ENCODE results near the gene TFAM. TPM values are rescaled to one million over a fixed set of nuclear protein-coding genes. Genes with fewer than 3 reads are reported as not detected.

TFAM gene
- total RNA-seq, result 85.0 and 86.6 TPM in 2 replicates

DNA sequence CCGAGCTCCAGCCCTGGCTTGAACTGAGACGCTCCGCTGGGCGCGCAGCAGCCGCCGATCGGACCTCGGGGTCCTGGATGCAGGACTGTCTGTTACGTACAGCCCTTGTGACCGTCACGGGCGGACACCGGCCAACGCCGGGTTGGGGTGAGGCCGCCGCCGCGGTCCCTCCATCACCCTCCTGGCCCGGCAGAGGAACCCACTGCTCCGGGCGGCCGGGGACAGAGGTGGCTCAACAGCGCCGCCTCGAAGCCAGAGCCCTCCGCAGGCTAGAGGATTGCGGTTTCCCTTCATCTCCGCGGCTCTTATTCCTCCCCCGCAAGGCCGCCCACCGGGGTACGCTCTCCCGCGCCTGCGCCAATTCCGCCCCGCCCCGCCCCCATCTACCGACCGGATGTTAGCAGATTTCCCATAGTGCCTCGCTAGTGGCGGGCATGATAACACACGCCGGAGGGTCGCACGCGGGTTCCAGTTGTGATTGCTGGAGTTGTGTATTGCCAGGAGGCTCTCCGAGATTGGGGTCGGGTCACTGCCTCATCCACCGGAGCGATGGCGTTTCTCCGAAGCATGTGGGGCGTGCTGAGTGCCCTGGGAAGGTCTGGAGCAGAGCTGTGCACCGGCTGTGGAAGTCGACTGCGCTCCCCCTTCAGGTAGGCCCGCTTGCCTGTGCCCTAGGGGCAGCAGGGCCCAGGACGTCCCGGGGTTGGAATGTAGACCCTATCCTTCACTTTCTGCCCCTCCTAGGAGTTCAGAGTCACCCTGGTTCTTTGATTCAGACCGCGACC, at the start of gene TFAM:
TFAM (plus strand) TSS at position 412 of the 785 bp plus-strand sequence; CDS start at position 550, 138 bp downstream.
- H3K27me3 Mint-ChIP-seq (ENCODE audit: low read depth), result peaks cover 6% of the 10 kb centered on the region
- no peaks in the 10 kb centered on the region for H3K9me3 Mint-ChIP-seq
- peak within 1 kb of the TSS; percentile 99 for H3K4me3 Mint-ChIP-seq (ENCODE audit: low read depth)
- peak within 1 kb of the TSS; percentile 98 for H3K27ac Mint-ChIP-seq
- peaks cover 37% of the 10 kb centered on the region for H3K4me1 Mint-ChIP-seq (ENCODE audit: low read depth)
- DNase-seq (ENCODE audit: low spot score), result peak; percentile 92
- peaks cover 39% of the 10 kb centered on the region for H3K36me3 Mint-ChIP-seq (ENCODE audit: low read depth)
- intact Hi-C loops (cut with micrococcal nuclease), result loop anchor here (1.0 to 10.0 kb wide), 7 partner anchors 26 to 208 kb away; partner anchors contain the start of genes BICC1, CISD1 and UBE2D1

- no peak for DNase-seq (ENCODE audit: low spot score)
- H3K36me3 Mint-ChIP-seq (ENCODE audit: low read depth), result peaks cover 17% of the 10 kb centered on the region
- H3K4me3 Mint-ChIP-seq (ENCODE audit: low read depth), result peak overlapping the region; percentile 99
- intact Hi-C loops (cut with micrococcal nuclease), result no loop called here
- peaks cover 30% of the 10 kb centered on the region for H3K4me1 Mint-ChIP-seq (ENCODE audit: low read depth)
- H3K27me3 Mint-ChIP-seq (ENCODE audit: low read depth), result peaks cover 11% of the 10 kb centered on the region
- no peak overlapping the region for H3K27ac Mint-ChIP-seq
- H3K9me3 Mint-ChIP-seq, result no peaks in the 10 kb centered on the region
Measured at GRCh38 chr10:58336242-58336641, 49.0 kb upstream of the TFAM start.

- Mint-ChIP-seq H3K27me3 (ENCODE audit: low read depth) (no peaks in the 10 kb centered on the region), H3K4me1 (ENCODE audit: low read depth) (peaks cover 23% of the 10 kb centered on the region), H3K4me3 (ENCODE audit: low read depth) (no peak overlapping the region), H3K9me3 (no peaks in the 10 kb centered on the region), H3K36me3 (ENCODE audit: low read depth) (peaks cover 10% of the 10 kb centered on the region), H3K27ac (no peak overlapping the region)
- DNase-seq (ENCODE audit: low spot score), result no peak
- intact Hi-C loops (cut with micrococcal nuclease), result no loop called here
Measured at GRCh38 chr10:58341422-58341821, 43.8 kb upstream of the TFAM start.

GRCh38 chr10:58341947-58342346, 43.3 kb upstream of the TFAM start:
- no peak overlapping the region for H3K4me3 Mint-ChIP-seq (ENCODE audit: low read depth)
- H3K27ac Mint-ChIP-seq, result no peak overlapping the region
- no peaks in the 10 kb centered on the region for H3K9me3 Mint-ChIP-seq
- H3K4me1 Mint-ChIP-seq (ENCODE audit: low read depth), result peaks cover 19% of the 10 kb centered on the region
- DNase-seq (ENCODE audit: low spot score), result no peak
- peaks cover 12% of the 10 kb centered on the region for H3K36me3 Mint-ChIP-seq (ENCODE audit: low read depth)
- H3K27me3 Mint-ChIP-seq (ENCODE audit: low read depth), result no peaks in the 10 kb centered on the region
- intact Hi-C loops (cut with micrococcal nuclease), result no loop called here

DNA sequence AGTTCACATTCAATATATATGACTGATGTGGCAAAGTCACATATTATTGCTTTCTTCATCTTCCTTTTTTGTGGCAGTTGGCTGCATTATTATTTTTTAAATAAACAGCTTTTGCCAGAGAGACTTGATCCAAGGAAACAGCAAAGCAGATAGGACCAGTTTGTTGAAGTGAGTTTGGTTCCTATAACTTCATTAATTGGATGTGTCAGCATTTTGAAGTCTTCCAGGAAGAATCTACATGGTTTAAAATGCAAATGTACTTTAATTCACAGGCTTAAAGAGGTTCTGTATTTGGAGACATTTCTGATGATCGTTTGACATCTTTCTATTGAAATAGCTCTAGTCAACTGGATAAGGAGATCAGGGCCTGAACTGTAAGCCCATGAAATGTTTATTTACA, 37.2 kb upstream of the TFAM start:
- Mint-ChIP-seq H3K9me3 (no peaks in the 10 kb centered on the region), H3K36me3 (ENCODE audit: low read depth) (peaks cover 4% of the 10 kb centered on the region), H3K4me3 (ENCODE audit: low read depth) (no peak overlapping the region), H3K4me1 (ENCODE audit: low read depth) (peaks cover 4% of the 10 kb centered on the region), H3K27me3 (ENCODE audit: low read depth) (no peaks in the 10 kb centered on the region), H3K27ac (no peak overlapping the region)
- intact Hi-C loops (cut with micrococcal nuclease), result no loop called here
- no peak for DNase-seq (ENCODE audit: low spot score)

- Mint-ChIP-seq H3K27ac (no peak overlapping the region), H3K36me3 (ENCODE audit: low read depth) (peaks cover 4% of the 10 kb centered on the region), H3K9me3 (no peaks in the 10 kb centered on the region), H3K4me3 (ENCODE audit: low read depth) (no peak overlapping the region), H3K27me3 (ENCODE audit: low read depth) (no peaks in the 10 kb centered on the region), H3K4me1 (ENCODE audit: low read depth) (peaks cover 4% of the 10 kb centered on the region)
- intact Hi-C loops (cut with micrococcal nuclease), result no loop called here
- no peak for DNase-seq (ENCODE audit: low spot score)
Measured at GRCh38 chr10:58348571-58349033, 36.6 kb upstream of the TFAM start.

DNA sequence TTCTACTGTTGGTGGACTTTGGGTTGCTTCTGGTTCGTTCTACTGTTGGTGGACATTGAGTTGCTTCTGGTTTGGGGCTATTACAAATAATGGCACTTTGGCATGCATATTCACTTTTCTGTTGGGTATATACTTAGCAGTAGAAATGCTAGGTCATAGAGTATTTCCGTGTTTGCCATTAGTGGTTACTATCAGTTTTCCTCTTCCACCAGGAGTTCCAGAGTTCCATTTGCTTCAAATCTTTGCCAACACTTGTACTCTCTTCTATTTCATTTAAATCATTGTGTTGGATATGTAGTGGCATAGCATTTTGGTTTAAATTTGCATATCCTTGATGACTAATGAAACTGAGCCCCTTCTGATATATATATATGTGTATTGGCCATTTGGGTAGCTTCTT, 35.2 kb upstream of the TFAM start:
- intact Hi-C loops (cut with micrococcal nuclease), result no loop called here
- Mint-ChIP-seq H3K4me1 (ENCODE audit: low read depth) (peaks cover 4% of the 10 kb centered on the region), H3K4me3 (ENCODE audit: low read depth) (no peak overlapping the region), H3K9me3 (no peaks in the 10 kb centered on the region), H3K36me3 (ENCODE audit: low read depth) (peaks cover 4% of the 10 kb centered on the region), H3K27me3 (ENCODE audit: low read depth) (no peaks in the 10 kb centered on the region), H3K27ac (no peak overlapping the region)
- DNase-seq (ENCODE audit: low spot score), result no peak

DNA sequence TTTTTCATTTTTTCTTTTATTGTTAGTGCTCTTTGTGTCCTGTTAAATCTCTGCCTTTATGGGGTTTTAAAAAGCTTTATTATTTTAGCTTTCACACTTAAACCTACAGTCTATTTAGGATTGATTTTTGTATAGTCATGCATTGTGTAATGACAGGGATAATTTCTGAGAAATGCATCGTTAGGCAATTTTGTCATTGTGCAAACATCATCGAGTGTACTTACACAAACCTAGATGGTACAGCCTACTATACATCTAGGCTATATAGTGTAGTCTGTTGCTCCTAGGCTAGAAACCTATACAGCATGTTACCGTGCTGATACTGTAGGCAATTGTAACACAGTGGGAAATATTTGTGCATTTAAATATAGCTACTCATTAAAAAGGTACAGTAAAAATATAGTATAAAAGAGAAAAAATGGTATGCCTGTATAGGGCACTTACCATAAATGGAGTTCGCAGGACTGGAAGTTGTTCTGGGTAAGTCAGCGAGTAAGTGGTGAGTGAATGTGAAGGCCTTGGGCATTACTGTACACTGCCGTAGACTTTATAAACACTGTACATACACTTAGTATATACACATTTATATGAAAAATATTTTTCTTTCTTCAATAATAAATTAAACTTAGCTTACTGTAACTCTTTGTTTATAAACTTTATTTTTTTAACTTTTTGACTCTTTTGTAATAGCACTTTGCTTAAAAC, 34.4 kb upstream of the TFAM start:
- intact Hi-C loops (cut with micrococcal nuclease), result no loop called here
- Mint-ChIP-seq H3K27me3 (ENCODE audit: low read depth) (no peaks in the 10 kb centered on the region), H3K4me1 (ENCODE audit: low read depth) (peaks cover 4% of the 10 kb centered on the region), H3K9me3 (no peaks in the 10 kb centered on the region), H3K27ac (no peak overlapping the region), H3K4me3 (ENCODE audit: low read depth) (no peak overlapping the region), H3K36me3 (ENCODE audit: low read depth) (peaks cover 4% of the 10 kb centered on the region)
- no peak for DNase-seq (ENCODE audit: low spot score)

GRCh38 chr10:58351616-58352578, 33.3 kb upstream of the TFAM start:
- H3K4me3 Mint-ChIP-seq (ENCODE audit: low read depth), result no peak overlapping the region
- peaks cover 4% of the 10 kb centered on the region for H3K4me1 Mint-ChIP-seq (ENCODE audit: low read depth)
- H3K27ac Mint-ChIP-seq, result no peak overlapping the region
- no peaks in the 10 kb centered on the region for H3K36me3 Mint-ChIP-seq (ENCODE audit: low read depth)
- H3K9me3 Mint-ChIP-seq, result no peaks in the 10 kb centered on the region
- H3K27me3 Mint-ChIP-seq (ENCODE audit: low read depth), result no peaks in the 10 kb centered on the region
- intact Hi-C loops (cut with micrococcal nuclease), result no loop called here
- DNase-seq (ENCODE audit: low spot score), result no peak

- H3K4me1 Mint-ChIP-seq (ENCODE audit: low read depth), result peaks cover 4% of the 10 kb centered on the region
- no peak overlapping the region for H3K4me3 Mint-ChIP-seq (ENCODE audit: low read depth)
- no peaks in the 10 kb centered on the region for H3K36me3 Mint-ChIP-seq (ENCODE audit: low read depth)
- intact Hi-C loops (cut with micrococcal nuclease), result no loop called here
- no peak overlapping the region for H3K27ac Mint-ChIP-seq
- H3K27me3 Mint-ChIP-seq (ENCODE audit: low read depth), result no peaks in the 10 kb centered on the region
- H3K9me3 Mint-ChIP-seq, result no peaks in the 10 kb centered on the region
- no peak for DNase-seq (ENCODE audit: low spot score)
Measured at GRCh38 chr10:58352956-58353610, 32.1 kb upstream of the TFAM start.

DNA sequence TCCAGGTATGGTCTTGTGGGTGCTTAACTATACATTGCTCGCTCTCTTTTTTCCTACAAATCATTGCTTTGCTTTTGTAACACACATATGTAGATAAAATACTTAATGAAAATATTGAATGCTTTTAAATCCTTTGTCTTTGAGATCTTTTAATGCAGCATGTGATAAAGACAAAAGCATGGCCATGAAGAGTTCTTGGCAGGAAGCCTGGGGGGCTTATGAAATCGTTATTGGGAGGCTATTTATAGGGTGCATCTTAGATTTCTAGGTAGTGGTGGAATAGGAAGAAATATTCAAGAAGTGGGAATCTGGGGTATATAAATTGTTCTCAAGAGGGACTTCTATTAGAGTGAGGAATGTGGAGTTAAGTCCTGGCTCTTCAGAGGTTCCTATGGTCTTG, 28.5 kb upstream of the TFAM start:
- intact Hi-C loops (cut with micrococcal nuclease), result no loop called here
- H3K27me3 Mint-ChIP-seq (ENCODE audit: low read depth), result no peaks in the 10 kb centered on the region
- no peak overlapping the region for H3K27ac Mint-ChIP-seq
- H3K4me3 Mint-ChIP-seq (ENCODE audit: low read depth), result no peak overlapping the region
- no peak for DNase-seq (ENCODE audit: low spot score)
- no peaks in the 10 kb centered on the region for H3K9me3 Mint-ChIP-seq
- peaks cover 12% of the 10 kb centered on the region for H3K4me1 Mint-ChIP-seq (ENCODE audit: low read depth)
- peaks cover 5% of the 10 kb centered on the region for H3K36me3 Mint-ChIP-seq (ENCODE audit: low read depth)
